T-cell (primary cell): ENCODE data around the gene HCFC1. TPM values are rescaled to one million over a fixed set of nuclear protein-coding genes. Genes with fewer than 3 reads are reported as not detected.

ENCODE experiments used
- ATAC-seq, 4 experiments: fragments of 200-7000 bp in 3 of 4; fragments of 150-1000 bp in 1 of 4; cut with Tn5 transposase; replicated peaks in 1 of 4; 1 replicate in 3 of 4; 2 replicates in 1 of 4; pipeline ENCODE4 v1.10.0; 2021; ENCODE audit warnings: moderate library complexity in 3 of 4, mild to moderate bottlenecking in 2 of 4, moderate number of reproducible peaks in 1 of 4
- CTCF ChIA-PET, 2 donors: fragments of 300-600 bp; sonication (Branson Sonifier 250); formaldehyde crosslinking; loops; one replicate each; lab custom pipeline; 2022; ENCODE audit warnings: antibody characterized with exemption in 2 of 2; lab: Charles Lee
- POLR2A ChIA-PET, 2 donors: fragments of 300-600 bp; sonication (Branson Sonifier 250); formaldehyde crosslinking; loops; one replicate each; lab custom pipeline; 2022; ENCODE audit warnings: antibody characterized with exemption in 2 of 2; lab: Charles Lee
- DNase-seq, 35 experiments: peaks; one replicate each; pipeline versions ENCODE4 v3.0.0 to v3.0.0-alpha.2; 2013 to 2023
- H3K27ac ChIP-seq: one replicate; pipeline ENCODE4 v1.5.1; 2013; ENCODE audit warnings: low read length
- H3K27me3 ChIP-seq, 2 experiments: replicated peaks in 1 of 2; 1 replicate in 1 of 2; 2 replicates in 1 of 2; pipeline versions ENCODE4 v1.6.1 to v1.7.0; 2013; ENCODE audit warnings: low read length in 1 of 2, mixed read lengths in 1 of 2; ENCODE audit not compliant: control insufficient read depth in 2 of 2, insufficient read depth in 2 of 2; ENCODE audit errors: extremely low read depth in 1 of 2
- H3K36me3 ChIP-seq, 2 donors: 1 replicate in 1 of 2; 2 replicates in 1 of 2; pipeline versions ENCODE4 v1.6.1 to v1.7.0; 2013; ENCODE audit warnings: low read length in 1 of 2; ENCODE audit not compliant: control insufficient read depth in 2 of 2, insufficient read depth in 1 of 2; ENCODE audit errors: extremely low read depth in 1 of 2
- H3K4me1 ChIP-seq, 2 experiments: 1 replicate in 1 of 2; 2 replicates in 1 of 2; pipeline versions ENCODE4 v1.6.1 to v1.7.0; 2013; ENCODE audit warnings: low read length in 2 of 2, mixed read lengths in 1 of 2; ENCODE audit not compliant: insufficient read depth in 2 of 2, control insufficient read depth in 1 of 2; ENCODE audit errors: extremely low read depth in 1 of 2
- H3K4me3 ChIP-seq, 2 donors: 1 replicate in 1 of 2; 2 replicates in 1 of 2; pipeline versions ENCODE4 v1.5.1 to v1.7.0; 2013; ENCODE audit warnings: mild to moderate bottlenecking in 2 of 2, low read length in 1 of 2, moderate library complexity in 1 of 2; ENCODE audit not compliant: control insufficient read depth in 1 of 2; ENCODE audit errors: extremely low read depth in 1 of 2
- H3K9me3 ChIP-seq: 2 replicates; pipeline ENCODE4 v1.7.0; 2013
- H3K27ac Mint-ChIP-seq, 2 donors: one replicate each; pipeline ENCODE4 v1.8.0; 2020 to 2021; ENCODE audit warnings: mild to moderate bottlenecking in 2 of 2, mixed read lengths in 2 of 2
- H3K27me3 Mint-ChIP-seq, 2 donors: one replicate each; pipeline ENCODE4 v1.8.0; 2021 to 2022; ENCODE audit warnings: mixed read lengths in 2 of 2
- H3K36me3 Mint-ChIP-seq: one replicate; pipeline ENCODE4 v1.8.0; 2021; ENCODE audit warnings: mixed read lengths
- H3K4me1 Mint-ChIP-seq, 3 donors: one replicate each; pipeline ENCODE4 v1.8.0; 2020 to 2022; ENCODE audit warnings: mixed read lengths in 3 of 3, mild to moderate bottlenecking in 1 of 3
- H3K4me3 Mint-ChIP-seq, 3 donors: one replicate each; pipeline ENCODE4 v1.8.0; 2020 to 2022; ENCODE audit warnings: mild to moderate bottlenecking in 3 of 3, mixed read lengths in 3 of 3, moderate library complexity in 3 of 3
- H3K9me3 Mint-ChIP-seq, 3 donors: one replicate each; pipeline ENCODE4 v1.8.0; 2020 to 2022; ENCODE audit warnings: mixed read lengths in 3 of 3
- WGBS: methylation state at CpG from one replicate; pipeline ENCODE4 v1.1.5; 2013; ENCODE audit warnings: missing lambda C conversion rate; ENCODE audit not compliant: insufficient coverage; 5-methylcytosine and 5-hydroxymethylcytosine counted together
- total RNA-seq, 35 experiments: library from RNA in 6 of 35; stranded (reverse) in 6 of 35; fragments of 120-200 nt in 1 of 35; gene quantifications; one replicate each; pipeline versions ENCODE4 v1.2.1 to v1.2.4 and lab custom pipeline; 2013 to 2026

Gene HCFC1
- total RNA-seq, 5 donors from 2014 or later (not counting 1 experiment from before 2014, with no cell fraction given), result 67.1 to 73.4 (median 69.2) TPM

- peaks cover 7% of the 10 kb centered on the region for H3K36me3 Mint-ChIP-seq
- no peaks in the 10 kb centered on the region for H3K9me3 Mint-ChIP-seq
- DNase-seq (no peak), ATAC-seq (no peak)
- POLR2A ChIA-PET, result no interaction called here
- Histone ChIP-seq H3K27me3 (no peaks in the 10 kb centered on the region), H3K36me3 (peaks cover 26 to 93% of the 10 kb centered on the region in 2 donors), H3K4me1 (peaks cover 0 to 5% of the 10 kb centered on the region in 2 experiments), H3K27ac (no peak overlapping the region), H3K4me3 (no peak overlapping the region), H3K9me3 (no peaks in the 10 kb centered on the region)
- no peaks in the 10 kb centered on the region for H3K27me3 Mint-ChIP-seq
- H3K4me1 Mint-ChIP-seq, result peaks cover 0 to 2% (median 0%) of the 10 kb centered on the region in 3 donors
- CTCF ChIA-PET, result no interaction called here
- no peak overlapping the region for H3K27ac Mint-ChIP-seq
- H3K4me3 Mint-ChIP-seq, result no peak overlapping the region
- WGBS, result 100% methylated on average over 1 of the region's 15 CpGs
These were observed 12.0 kb downstream of the HCFC1 start for GRCh38 chrX:153959649-153960048.

DNA sequence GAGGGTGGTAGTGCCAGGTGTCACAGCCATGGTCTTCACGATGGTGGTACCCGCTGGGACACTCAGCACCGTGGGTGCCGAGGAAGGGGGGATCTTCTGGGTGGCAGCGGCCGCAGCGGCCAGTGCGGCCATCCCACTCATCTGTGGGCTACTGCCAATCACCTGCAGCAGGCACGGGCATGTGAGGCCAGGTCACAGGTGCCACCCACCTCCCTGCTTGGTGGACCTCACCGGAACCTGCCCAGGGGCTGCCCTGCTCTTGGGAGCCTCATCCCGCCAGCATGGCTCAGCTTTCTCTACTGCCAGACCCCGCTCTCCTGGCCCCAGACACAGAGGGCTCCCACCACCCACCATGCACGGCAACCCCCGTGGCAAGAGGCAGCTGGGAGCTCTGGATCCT is 13.0 kb downstream of the HCFC1 start:
- no peaks in the 10 kb centered on the region for H3K4me1 Mint-ChIP-seq
- peaks cover 7% of the 10 kb centered on the region for H3K36me3 Mint-ChIP-seq
- no peak overlapping the region for H3K4me3 Mint-ChIP-seq
- no peaks in the 10 kb centered on the region for H3K9me3 ChIP-seq
- ATAC-seq, result no peak
- H3K9me3 Mint-ChIP-seq, result no peaks in the 10 kb centered on the region
- POLR2A ChIA-PET, result no interaction called here
- WGBS, result 98% methylated on average over 7 of the region's 14 CpGs
- H3K27me3 Mint-ChIP-seq, result no peaks in the 10 kb centered on the region
- no peak overlapping the region for H3K27ac Mint-ChIP-seq
- no peaks in the 10 kb centered on the region for H3K27me3 ChIP-seq
- DNase-seq, result no peak
- H3K4me1 ChIP-seq, result peaks cover 0 to 2% of the 10 kb centered on the region in 2 experiments
- CTCF ChIA-PET, result no interaction called here
- no peak overlapping the region for H3K4me3 ChIP-seq
- H3K27ac ChIP-seq, result no peak overlapping the region
- peaks cover 20 to 96% of the 10 kb centered on the region in 2 donors for H3K36me3 ChIP-seq

GRCh38 chrX:153957224-153957623 is 14.4 kb downstream of the HCFC1 start:
- ATAC-seq, result no peak
- Mint-ChIP-seq H3K27ac (no peak overlapping the region), H3K27me3 (no peaks in the 10 kb centered on the region), H3K9me3 (no peaks in the 10 kb centered on the region), H3K4me1 (peaks cover 4 to 6% (median 5%) of the 10 kb centered on the region in 3 donors), H3K36me3 (peaks cover 7% of the 10 kb centered on the region), H3K4me3 (no peak overlapping the region)
- ChIA-PET POLR2A (no interaction called here), CTCF (no interaction called here)
- no peaks in the 10 kb centered on the region for H3K27me3 ChIP-seq
- no peak overlapping the region for H3K4me3 ChIP-seq
- peaks cover 24 to 96% of the 10 kb centered on the region in 2 donors for H3K36me3 ChIP-seq
- no peak overlapping the region for H3K27ac ChIP-seq
- no peaks in the 10 kb centered on the region for H3K9me3 ChIP-seq
- H3K4me1 ChIP-seq, result peaks cover 0 to 11% of the 10 kb centered on the region in 2 experiments
- WGBS, result 89% methylated on average over 8 of the region's 17 CpGs
- no peak for DNase-seq

- Mint-ChIP-seq H3K27ac (no peak overlapping the region), H3K4me3 (no peak overlapping the region), H3K4me1 (peaks cover 4 to 6% (median 5%) of the 10 kb centered on the region in 3 donors), H3K36me3 (peaks cover 7% of the 10 kb centered on the region), H3K27me3 (no peaks in the 10 kb centered on the region), H3K9me3 (no peaks in the 10 kb centered on the region)
- Histone ChIP-seq H3K27ac (no peak overlapping the region), H3K9me3 (no peaks in the 10 kb centered on the region), H3K36me3 (peaks cover 21 to 95% of the 10 kb centered on the region in 2 donors), H3K27me3 (no peaks in the 10 kb centered on the region), H3K4me3 (no peak overlapping the region), H3K4me1 (peaks cover 0 to 11% of the 10 kb centered on the region in 2 experiments)
- no peak for ATAC-seq
- WGBS, result 93% methylated on average over 10 of the region's 35 CpGs
- DNase-seq, result no peak
- CTCF ChIA-PET, result no interaction called here
- POLR2A ChIA-PET, result no interaction called here
These were observed 15.3 kb downstream of the HCFC1 start for GRCh38 chrX:153956044-153956907.

DNA sequence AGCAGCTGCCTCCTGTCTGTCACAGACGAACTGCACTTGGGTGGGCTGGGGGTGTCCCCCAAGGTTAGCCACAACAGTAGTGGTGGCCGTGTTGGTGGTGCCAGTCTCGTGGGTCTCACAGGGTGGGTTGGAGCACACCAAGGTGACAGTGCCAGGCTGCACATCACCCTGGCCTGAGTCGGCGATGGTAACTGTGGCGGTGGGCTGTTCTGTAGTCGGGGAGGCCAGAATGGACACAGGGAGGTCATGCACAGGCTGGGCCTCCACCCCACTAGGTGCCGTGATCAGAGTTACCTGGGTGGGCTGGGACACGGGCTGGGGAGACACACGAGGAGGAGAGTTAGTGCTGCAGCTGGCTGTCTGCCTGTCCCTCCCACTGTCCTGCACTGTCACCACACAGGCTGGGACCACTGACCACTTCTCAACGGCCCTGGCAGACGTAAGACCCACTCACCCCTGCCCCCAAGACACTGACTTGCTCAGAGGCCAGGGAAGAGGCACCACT is 16.3 kb downstream of the HCFC1 start:
- WGBS, result 58% methylated on average over 3 of the region's 12 CpGs
- peaks cover 17 to 94% of the 10 kb centered on the region in 2 donors for H3K36me3 ChIP-seq
- peaks cover 4 to 6% (median 5%) of the 10 kb centered on the region in 3 donors for H3K4me1 Mint-ChIP-seq

GRCh38 chrX:153954558-153955227 is 16.9 kb downstream of the HCFC1 start:
- Mint-ChIP-seq H3K27me3 (no peaks in the 10 kb centered on the region), H3K9me3 (no peaks in the 10 kb centered on the region), H3K4me3 (no peak overlapping the region), H3K27ac (no peak overlapping the region), H3K4me1 (peaks cover 4 to 6% (median 5%) of the 10 kb centered on the region in 3 donors), H3K36me3 (peaks cover 5% of the 10 kb centered on the region)
- ATAC-seq (no peak), DNase-seq (no peak)
- H3K4me3 ChIP-seq, result no peak overlapping the region
- no peak overlapping the region for H3K27ac ChIP-seq
- peaks cover 17 to 94% of the 10 kb centered on the region in 2 donors for H3K36me3 ChIP-seq
- H3K9me3 ChIP-seq, result no peaks in the 10 kb centered on the region
- ChIA-PET POLR2A (no interaction called here), CTCF (no interaction called here)
- WGBS, result 90% methylated on average over 13 of the region's 44 CpGs
- peaks cover 0 to 14% of the 10 kb centered on the region in 2 experiments for H3K4me1 ChIP-seq
- no peaks in the 10 kb centered on the region for H3K27me3 ChIP-seq

More for the DNA sequence above, 16.3 kb downstream of the HCFC1 start:
- Mint-ChIP-seq H3K4me3 (no peak overlapping the region), H3K27me3 (no peaks in the 10 kb centered on the region), H3K27ac (no peak overlapping the region), H3K36me3 (peaks cover 5% of the 10 kb centered on the region), H3K9me3 (no peaks in the 10 kb centered on the region)
- H3K27ac ChIP-seq, result no peak overlapping the region
- POLR2A ChIA-PET, result no interaction called here
- no peak for ATAC-seq
- H3K27me3 ChIP-seq, result no peaks in the 10 kb centered on the region
- no peak overlapping the region for H3K4me3 ChIP-seq
- no peaks in the 10 kb centered on the region for H3K9me3 ChIP-seq
- CTCF ChIA-PET, result no interaction called here
- DNase-seq, result no peak
- H3K4me1 ChIP-seq, result peaks cover 0 to 11% of the 10 kb centered on the region in 2 experiments
